ENCODE data around the gene NFKB1.

Gene NFKB1

GRCh38 chr4:102572452-102572851, 71.3 kb downstream of the NFKB1 start:
- Histone ChIP-seq H3K23ac (ENCODE audit: low read length) (no peak overlapping the region), H3K9ac (ENCODE audit: low read length) (no peak overlapping the region), H2BK120ac (ENCODE audit: insufficient read depth, low read length, poor library complexity) (no peak overlapping the region), H2BK5ac (ENCODE audit: low read depth, low read length, poor library complexity) (no peak overlapping the region), H3K4me1 (ENCODE audit: control insufficient read depth in 1 of 2, insufficient read depth in 2 of 2, low read length in 2 of 2) (peaks cover 0 to 2% of the 10 kb centered on the region in 2 experiments), H2BK12ac (ENCODE audit: low read length) (no peak overlapping the region), H3K18ac (ENCODE audit: low read length) (no peak overlapping the region), H3K4ac (ENCODE audit: low read depth, low read length) (no peak overlapping the region), H3K27ac (ENCODE audit: low read depth, low read length) (no peak overlapping the region), H2AK5ac (ENCODE audit: low read length) (no peak overlapping the region), H3K4me3 (ENCODE audit: low read depth, low read length) (no peak overlapping the region), H4K12ac (ENCODE audit: low read depth, low read length) (no peak overlapping the region), H3K79me2 (ENCODE audit: control insufficient read depth, insufficient read depth, low read length, poor library complexity) (no peaks in the 10 kb centered on the region), H3K4me2 (ENCODE audit: low read length) (no peak overlapping the region), H2AFZ (ENCODE audit: insufficient read depth, low read length, poor library complexity) (no peak overlapping the region), H3K36me3 (ENCODE audit: control insufficient read depth in 1 of 2, insufficient read depth in 2 of 2, low read length in 2 of 2) (peaks cover 0 to 4% of the 10 kb centered on the region in 2 experiments), H3K27me3 (ENCODE audit: insufficient read depth, low read length) (no peaks in the 10 kb centered on the region), H4K8ac (ENCODE audit: low read depth, low read length) (no peak overlapping the region), H3K79me1 (ENCODE audit: low read length) (no peaks in the 10 kb centered on the region), H4K91ac (ENCODE audit: low read depth, low read length) (no peak overlapping the region), H3K9me3 (ENCODE audit: insufficient read depth, low read depth, low read length) (no peaks in the 10 kb centered on the region), H3K14ac (ENCODE audit: low read length) (no peak overlapping the region)
- no CpG with 5 or more reads among the region's 3 CpGs for WGBS (ENCODE audit: extremely low coverage, insufficient coverage, insufficient read length)
- no peak for DNase-seq

GRCh38 chr4:102574317-102574716, 73.2 kb downstream of the NFKB1 start:
- Histone ChIP-seq H4K12ac (ENCODE audit: low read depth, low read length) (no peak overlapping the region), H3K9ac (ENCODE audit: low read length) (no peak overlapping the region), H3K36me3 (ENCODE audit: control insufficient read depth in 1 of 2, insufficient read depth in 2 of 2, low read length in 2 of 2) (peaks cover 2 to 4% of the 10 kb centered on the region in 2 experiments), H2BK5ac (ENCODE audit: low read depth, low read length, poor library complexity) (no peak overlapping the region), H2BK12ac (ENCODE audit: low read length) (no peak overlapping the region), H3K79me1 (ENCODE audit: low read length) (no peaks in the 10 kb centered on the region), H3K18ac (ENCODE audit: low read length) (no peak overlapping the region), H2BK120ac (ENCODE audit: insufficient read depth, low read length, poor library complexity) (no peak overlapping the region), H2AK5ac (ENCODE audit: low read length) (no peak overlapping the region), H3K4me2 (ENCODE audit: low read length) (no peak overlapping the region), H3K14ac (ENCODE audit: low read length) (no peak overlapping the region), H3K79me2 (ENCODE audit: control insufficient read depth, insufficient read depth, low read length, poor library complexity) (no peaks in the 10 kb centered on the region), H2AFZ (ENCODE audit: insufficient read depth, low read length, poor library complexity) (no peak overlapping the region), H3K27ac (ENCODE audit: low read depth, low read length) (no peak overlapping the region), H3K4me3 (ENCODE audit: low read depth, low read length) (no peak overlapping the region), H3K27me3 (ENCODE audit: insufficient read depth, low read length) (no peaks in the 10 kb centered on the region), H3K9me3 (ENCODE audit: insufficient read depth, low read depth, low read length) (no peaks in the 10 kb centered on the region), H4K91ac (ENCODE audit: low read depth, low read length) (no peak overlapping the region), H3K4ac (ENCODE audit: low read depth, low read length) (no peak overlapping the region), H3K23ac (ENCODE audit: low read length) (no peak overlapping the region), H4K8ac (ENCODE audit: low read depth, low read length) (no peak overlapping the region), H3K4me1 (ENCODE audit: control insufficient read depth in 1 of 2, insufficient read depth in 2 of 2, low read length in 2 of 2) (peaks cover 0 to 2% of the 10 kb centered on the region in 2 experiments)
- no CpG with 5 or more reads among the region's 2 CpGs for WGBS (ENCODE audit: extremely low coverage, insufficient coverage, insufficient read length)
- no peak for DNase-seq

- peak in 1 of 2 donors; percentile 75 for DNase-seq
- Histone ChIP-seq H2AK5ac (ENCODE audit: low read length) (no peak overlapping the region), H3K79me2 (ENCODE audit: control insufficient read depth, insufficient read depth, low read length, poor library complexity) (no peaks in the 10 kb centered on the region), H2BK5ac (ENCODE audit: low read depth, low read length, poor library complexity) (no peak overlapping the region), H3K9me3 (ENCODE audit: insufficient read depth, low read depth, low read length) (no peaks in the 10 kb centered on the region), H3K79me1 (ENCODE audit: low read length) (no peaks in the 10 kb centered on the region), H4K12ac (ENCODE audit: low read depth, low read length) (no peak overlapping the region), H3K27me3 (ENCODE audit: insufficient read depth, low read length) (no peaks in the 10 kb centered on the region), H4K91ac (ENCODE audit: low read depth, low read length) (no peak overlapping the region), H3K36me3 (ENCODE audit: control insufficient read depth in 1 of 2, insufficient read depth in 2 of 2, low read length in 2 of 2) (peaks cover 2 to 4% of the 10 kb centered on the region in 2 experiments), H3K4ac (ENCODE audit: low read depth, low read length) (no peak overlapping the region), H3K4me3 (ENCODE audit: low read depth, low read length) (no peak overlapping the region), H3K18ac (ENCODE audit: low read length) (no peak overlapping the region), H2BK120ac (ENCODE audit: insufficient read depth, low read length, poor library complexity) (no peak overlapping the region), H3K27ac (ENCODE audit: low read depth, low read length) (no peak overlapping the region), H2AFZ (ENCODE audit: insufficient read depth, low read length, poor library complexity) (no peak overlapping the region), H3K23ac (ENCODE audit: low read length) (no peak overlapping the region), H2BK12ac (ENCODE audit: low read length) (no peak overlapping the region), H3K14ac (ENCODE audit: low read length) (no peak overlapping the region), H3K4me2 (ENCODE audit: low read length) (no peak overlapping the region), H3K4me1 (ENCODE audit: control insufficient read depth in 1 of 2, insufficient read depth in 2 of 2, low read length in 2 of 2) (peaks cover 0 to 2% of the 10 kb centered on the region in 2 experiments), H4K8ac (ENCODE audit: low read depth, low read length) (no peak overlapping the region), H3K9ac (ENCODE audit: low read length) (no peak overlapping the region)
- WGBS (ENCODE audit: extremely low coverage, insufficient coverage, insufficient read length), result no CpG with 5 or more reads among the region's 6 CpGs
Measured at GRCh38 chr4:102575369-102576129, 74.4 kb downstream of the NFKB1 start.

GRCh38 chr4:102578270-102578669, 77.1 kb downstream of the NFKB1 start:
- Histone ChIP-seq H2AK5ac (ENCODE audit: low read length) (no peak overlapping the region), H3K27ac (ENCODE audit: low read depth, low read length) (no peak overlapping the region), H2BK120ac (ENCODE audit: insufficient read depth, low read length, poor library complexity) (no peak overlapping the region), H3K4me1 (ENCODE audit: control insufficient read depth in 1 of 2, insufficient read depth in 2 of 2, low read length in 2 of 2) (peaks cover 0 to 2% of the 10 kb centered on the region in 2 experiments), H2BK5ac (ENCODE audit: low read depth, low read length, poor library complexity) (no peak overlapping the region), H3K9me3 (ENCODE audit: insufficient read depth, low read depth, low read length) (no peaks in the 10 kb centered on the region), H3K4ac (ENCODE audit: low read depth, low read length) (no peak overlapping the region), H4K12ac (ENCODE audit: low read depth, low read length) (no peak overlapping the region), H3K9ac (ENCODE audit: low read length) (no peak overlapping the region), H3K14ac (ENCODE audit: low read length) (no peak overlapping the region), H3K36me3 (ENCODE audit: control insufficient read depth in 1 of 2, insufficient read depth in 2 of 2, low read length in 2 of 2) (peaks cover 4 to 7% of the 10 kb centered on the region in 2 experiments), H4K91ac (ENCODE audit: low read depth, low read length) (no peak overlapping the region), H3K79me2 (ENCODE audit: control insufficient read depth, insufficient read depth, low read length, poor library complexity) (no peaks in the 10 kb centered on the region), H3K23ac (ENCODE audit: low read length) (no peak overlapping the region), H2AFZ (ENCODE audit: insufficient read depth, low read length, poor library complexity) (no peak overlapping the region), H3K18ac (ENCODE audit: low read length) (no peak overlapping the region), H3K4me2 (ENCODE audit: low read length) (no peak overlapping the region), H3K79me1 (ENCODE audit: low read length) (no peaks in the 10 kb centered on the region), H4K8ac (ENCODE audit: low read depth, low read length) (no peak overlapping the region), H2BK12ac (ENCODE audit: low read length) (no peak overlapping the region), H3K27me3 (ENCODE audit: insufficient read depth, low read length) (no peaks in the 10 kb centered on the region), H3K4me3 (ENCODE audit: low read depth, low read length) (no peak overlapping the region)
- WGBS (ENCODE audit: extremely low coverage, insufficient coverage, insufficient read length), result no CpG with 5 or more reads among the region's 3 CpGs
- no peak for DNase-seq
